Thyroid gland (tissue), 4 donors: ENCODE measurements around the gene ARID2. TPM values are rescaled to one million over a fixed set of nuclear protein-coding genes. Genes with fewer than 3 reads are reported as not detected.
A peak's percentile ranks its signal among the peaks of the same experiment; 100 is the strongest.

Source experiments
- DNase-seq, 2 donors: peaks; one replicate each; pipeline ENCODE4 v3.0.0-alpha.2; 2019
- H3K27ac ChIP-seq, 3 donors: fragments of 200-600 bp; sonication (generic); 1 replicate in 2 of 3; 2 replicates in 1 of 3; pipeline ENCODE4 v1.5.1; 2016 to 2019; ENCODE audit warnings: mild to moderate bottlenecking in 1 of 3, moderate library complexity in 1 of 3
- H3K27me3 ChIP-seq: fragments of 200-600 bp; sonication (generic); one replicate; pipeline ENCODE4 v1.5.1; 2019
- H3K36me3 ChIP-seq, 2 donors: fragments of 200-600 bp; sonication (generic); one replicate each; pipeline ENCODE4 v1.5.1; 2016 to 2019
- H3K4me1 ChIP-seq, 2 donors: fragments of 200-600 bp; sonication (generic); one replicate each; pipeline ENCODE4 v1.5.1; 2017 to 2019
- H3K4me3 ChIP-seq, 3 donors: fragments of 200-600 bp; sonication (generic); replicated peaks in 1 of 3; 1 replicate in 2 of 3; 2 replicates in 1 of 3; pipeline ENCODE4 v1.5.1; 2016; ENCODE audit warnings: mild to moderate bottlenecking in 1 of 3
- H3K9me3 ChIP-seq: fragments of 200-600 bp; sonication (generic); one replicate; pipeline ENCODE4 v1.5.1; 2017
- CTCF ChIP-seq, 6 experiments: fragments of 200-600 bp in 3 of 6; fragments of 450-650 bp in 3 of 6; sonication (generic) in 3 of 6; IDR thresholded peaks; one replicate each; pipeline ENCODE4 v1.5.1; 2016 to 2019; ENCODE audit warnings: antibody characterized with exemption in 6 of 6, mild to moderate bottlenecking in 2 of 6, inconsistent platforms in 1 of 6, moderate library complexity in 1 of 6
- POLR2A ChIP-seq, 2 donors: fragments of 450-650 bp; IDR thresholded peaks; one replicate each; pipeline ENCODE4 v1.6.1; 2017; ENCODE audit warnings: antibody characterized with exemption in 2 of 2, mild to moderate bottlenecking in 2 of 2, moderate library complexity in 1 of 2
- WGBS, 2 donors: methylation state at CpG; one replicate each; pipeline ENCODE4 v1.1.5; 2017; 5-methylcytosine and 5-hydroxymethylcytosine counted together
- intact Hi-C: fragments of 100-400 bp; cut with DNase I; formaldehyde crosslinking; loops from one replicate; pipeline ENCODE4 v1.15.1; 2023
- total RNA-seq, 4 donors: library from RNA; depleted of rRNA; stranded (reverse); fragments of >200 nt; gene quantifications; one replicate each; pipeline ENCODE4 v1.2.3, GENCODE V29; 2016

The ARID2 gene
- total RNA-seq, 4 donors from 2014 or later = 44.7 to 69.2 (median 50.6) TPM

- Histone ChIP-seq H3K27ac (no peak overlapping the region), H3K9me3 (no peaks in the 10 kb centered on the region), H3K36me3 (no peaks in the 10 kb centered on the region), H3K27me3 (no peaks in the 10 kb centered on the region), H3K4me1 (peaks cover 0 to 12% of the 10 kb centered on the region in 2 donors), H3K4me3 (no peak overlapping the region)
- TF ChIP-seq POLR2A (IDR thresholded peaks at IDR 0.05) = no peak
- no peak for TF ChIP-seq CTCF (IDR thresholded peaks at IDR 0.05)
- WGBS, 2 donors = 81 to 85% methylated on average over 3 of the region's 3 CpGs
- intact Hi-C loops = no loop called here
- DNase-seq = no peak
Measured at GRCh38 chr12:45757172-45757571, 27.7 kb downstream of the ARID2 start.

- Histone ChIP-seq H3K4me3 (no peak overlapping the region), H3K27ac (no peak overlapping the region), H3K4me1 (peaks cover 0 to 12% of the 10 kb centered on the region in 2 donors), H3K36me3 (no peaks in the 10 kb centered on the region), H3K9me3 (no peaks in the 10 kb centered on the region), H3K27me3 (no peaks in the 10 kb centered on the region)
- TF ChIP-seq CTCF (IDR thresholded peaks at IDR 0.05) = no peak
- no peak for TF ChIP-seq POLR2A (IDR thresholded peaks at IDR 0.05)
- 94% methylated on average over 4 of the region's 4 CpGs for WGBS, 2 donors
- no peak for DNase-seq
- intact Hi-C loops = no loop called here
Measured at GRCh38 chr12:45760333-45760732, 30.8 kb downstream of the ARID2 start.

GRCh38 chr12:45762185-45763110, 32.9 kb downstream of the ARID2 start:
- WGBS, 2 donors = 50 to 60% methylated on average over 3 of the region's 3 CpGs
- Histone ChIP-seq H3K9me3 (no peaks in the 10 kb centered on the region), H3K4me3 (no peak overlapping the region), H3K27me3 (no peaks in the 10 kb centered on the region), H3K27ac (no peak overlapping the region), H3K36me3 (no peaks in the 10 kb centered on the region), H3K4me1 (peaks cover 0 to 5% of the 10 kb centered on the region in 2 donors)
- no peak for DNase-seq
- TF ChIP-seq POLR2A (IDR thresholded peaks at IDR 0.05) = no peak
- TF ChIP-seq CTCF (IDR thresholded peaks at IDR 0.05) = peak in 5 of 6 experiments; percentile 18 to 62 (median 43)
- intact Hi-C loops = no loop called here

GRCh38 chr12:45763381-45763780, 33.9 kb downstream of the ARID2 start:
- Histone ChIP-seq H3K27ac (no peak overlapping the region), H3K4me1 (peaks cover 0 to 5% of the 10 kb centered on the region in 2 donors), H3K9me3 (no peaks in the 10 kb centered on the region), H3K36me3 (no peaks in the 10 kb centered on the region), H3K27me3 (no peaks in the 10 kb centered on the region), H3K4me3 (no peak overlapping the region)
- no peak for TF ChIP-seq CTCF (IDR thresholded peaks at IDR 0.05)
- intact Hi-C loops = no loop called here
- 96 to 98% methylated on average over 4 of the region's 4 CpGs for WGBS, 2 donors
- no peak for DNase-seq

- DNase-seq = no peak
- H3K9me3 ChIP-seq = no peaks in the 10 kb centered on the region
- WGBS, 2 donors = 75 to 100% methylated on average over 1 of the region's 1 CpG
- no peaks in the 10 kb centered on the region for H3K36me3 ChIP-seq
- H3K27ac ChIP-seq = no peak overlapping the region
- no peaks in the 10 kb centered on the region for H3K4me1 ChIP-seq
- TF ChIP-seq CTCF (IDR thresholded peaks at IDR 0.05) = no peak
- no peak for TF ChIP-seq POLR2A (IDR thresholded peaks at IDR 0.05)
- intact Hi-C loops = no loop called here
- H3K27me3 ChIP-seq = no peaks in the 10 kb centered on the region
- no peak overlapping the region for H3K4me3 ChIP-seq
Measured at GRCh38 chr12:45768194-45768593, 38.7 kb downstream of the ARID2 start.
